A549 (cell line): ENCODE data around the gene KCTD4.

Experiments
- CTCF ChIP-seq: fragments of >200 bp; sonication (Bioruptor Twin); formaldehyde crosslinking; IDR thresholded peaks from 3 replicates; pipeline ENCODE4 v1.5.1; 2016
- EP300 ChIP-seq, 2 experiments: fragments of >200 bp; sonication (Bioruptor Twin); formaldehyde crosslinking; IDR thresholded peaks; 2 replicates in 1 of 2; 3 replicates in 1 of 2; pipeline ENCODE4 v1.6.1; 2016 to 2017
- HDAC2 ChIP-seq: fragments of 200-600 bp; sonication (generic); IDR thresholded peaks from 2 replicates; pipeline ENCODE4 v1.6.1; 2016
- JUN ChIP-seq, 2 experiments: fragments of >200 bp; sonication (Bioruptor Twin); formaldehyde crosslinking; IDR thresholded peaks; 2 replicates in 1 of 2; 3 replicates in 1 of 2; pipeline ENCODE4 v1.6.1; 2016 to 2017
- MAZ ChIP-seq: fragments of 150-350 bp; IDR thresholded peaks from 2 replicates; pipeline ENCODE4 v1.6.1; 2014; ENCODE audit warnings: antibody characterized with exemption, low read depth, low read length, borderline replicate concordance
- POLR2A ChIP-seq: IDR thresholded peaks from 2 replicates; pipeline ENCODE4 v1.6.1; 2012; ENCODE audit warnings: mild to moderate bottlenecking, low read length
- SREBF2 ChIP-seq: fragments of 450-650 bp; IDR thresholded peaks from 2 replicates; pipeline ENCODE4 v1.6.1; 2014; ENCODE audit warnings: mild to moderate bottlenecking, moderate library complexity
- TFCP2L1 ChIP-seq: fragments of 250-450 bp; sonication (Bioruptor Pico); IDR thresholded peaks from 2 replicates; pipeline ENCODE4 v1.5.0; 2021; ENCODE audit warnings: mild to moderate bottlenecking

- TF ChIP-seq HDAC2 (no peak), CTCF (no peak), EP300 (IDR thresholded peaks at IDR 0.05) (no peak), TFCP2L1 (no peak), POLR2A (no peak), SREBF2 (no peak), MAZ (no peak), JUN (IDR thresholded peaks at IDR 0.05) (no peak)
These were observed 27.2 kb upstream of the KCTD4 start for GRCh38 chr13:45228002-45228401.
